A673 (cell line): ENCODE data around the gene MRM2. TPM values are rescaled to one million over a fixed set of nuclear protein-coding genes. Genes with fewer than 3 reads are reported as not detected.

Experiments
- BruUV-seq: library from RNA; stranded (reverse); fragments of 400-500 nt; replicated peaks from 2 replicates; lab custom pipeline; 2021; lab: Mats Ljungman, UMichigan
- CTCF ChIA-PET: fragments of 300-600 bp; sonication (Branson Sonifier 250); formaldehyde crosslinking; loops from one replicate; lab custom pipeline; 2022; ENCODE audit warnings: antibody characterized with exemption; lab: Charles Lee
- POLR2A ChIA-PET: fragments of 300-600 bp; sonication (Branson Sonifier 250); formaldehyde crosslinking; loops from one replicate; lab custom pipeline; 2022; ENCODE audit warnings: antibody characterized with exemption; ENCODE audit not compliant: low non-redundant PET; lab: Charles Lee
- DNase-seq: peaks from one replicate; pipeline ENCODE4 v3.0.0-alpha.2; 2015; ENCODE audit warnings: low spot score
- H3K27ac ChIP-seq: fragments of 200-600 bp; sonication (generic); 2 replicates; pipeline ENCODE4 v1.5.1; 2016; ENCODE audit warnings: mixed run types, low read depth, mild to moderate bottlenecking, mixed read lengths, antibody characterized with exemption, low read length; ENCODE audit not compliant: poor library complexity, severe bottlenecking
- H3K27me3 ChIP-seq: fragments of 200-600 bp; sonication (generic); replicated peaks from 2 replicates; pipeline ENCODE4 v1.6.1; 2017; ENCODE audit warnings: mixed run types, low read depth, mild to moderate bottlenecking, mixed read lengths, antibody characterized with exemption, low read length; ENCODE audit not compliant: insufficient read depth, poor library complexity
- H3K36me3 ChIP-seq: fragments of 200-600 bp; sonication (generic); 2 replicates; pipeline ENCODE4 v1.6.1; 2016; ENCODE audit warnings: mixed run types, mild to moderate bottlenecking, mixed read lengths, antibody characterized with exemption, low read length; ENCODE audit not compliant: insufficient read depth, poor library complexity, severe bottlenecking
- H3K4me1 ChIP-seq: fragments of 200-600 bp; sonication (generic); 2 replicates; pipeline ENCODE4 v1.6.1; 2017; ENCODE audit warnings: mixed run types, mild to moderate bottlenecking, mixed read lengths, antibody characterized with exemption, low read length; ENCODE audit not compliant: insufficient read depth, poor library complexity, severe bottlenecking
- H3K4me3 ChIP-seq: fragments of 200-600 bp; sonication (generic); 2 replicates; pipeline ENCODE4 v1.5.1; 2016; ENCODE audit warnings: low read depth, mixed run types, mild to moderate bottlenecking, mixed read lengths, low read length; ENCODE audit not compliant: poor library complexity, severe bottlenecking
- H3K9me3 ChIP-seq: fragments of 200-600 bp; sonication (generic); 2 replicates; pipeline ENCODE4 v1.6.1; 2016; ENCODE audit warnings: mixed run types, low read depth, mild to moderate bottlenecking, mixed read lengths, antibody characterized with exemption, low read length; ENCODE audit not compliant: poor library complexity, severe bottlenecking
- EZH2 ChIP-seq: fragments of 200-600 bp; sonication (generic); IDR thresholded peaks from 2 replicates; pipeline ENCODE4 v1.6.1; 2017; ENCODE audit warnings: borderline replicate concordance, low read depth, mild to moderate bottlenecking, mixed read lengths, antibody characterized with exemption, low read length; ENCODE audit not compliant: poor library complexity, severe bottlenecking
- intact Hi-C: fragments of 100-400 bp; cut with micrococcal nuclease; formaldehyde crosslinking; loops from one replicate; pipeline ENCODE4 v1.10.0; 2022; ENCODE audit not compliant: unreplicated experiment
- total RNA-seq: library from RNA; stranded (reverse); gene quantifications from 2 replicates; pipeline ENCODE4 v1.2.3, GENCODE V29; 2021
- TF ChIP-seq, protein P1 (sequence below): fragments of 300-800, 200-600 bp; sonication (generic); conservative IDR thresholded peaks from 2 replicates; pipeline ENCODE4 v1.5.1; 2017; ENCODE audit warnings: low read depth, mild to moderate bottlenecking, antibody characterized with exemption, low read length, moderate library complexity, mixed read lengths

MRM2 gene
- total RNA-seq, 1 experiment from 2014 or later, result 50.4 TPM

DNA sequence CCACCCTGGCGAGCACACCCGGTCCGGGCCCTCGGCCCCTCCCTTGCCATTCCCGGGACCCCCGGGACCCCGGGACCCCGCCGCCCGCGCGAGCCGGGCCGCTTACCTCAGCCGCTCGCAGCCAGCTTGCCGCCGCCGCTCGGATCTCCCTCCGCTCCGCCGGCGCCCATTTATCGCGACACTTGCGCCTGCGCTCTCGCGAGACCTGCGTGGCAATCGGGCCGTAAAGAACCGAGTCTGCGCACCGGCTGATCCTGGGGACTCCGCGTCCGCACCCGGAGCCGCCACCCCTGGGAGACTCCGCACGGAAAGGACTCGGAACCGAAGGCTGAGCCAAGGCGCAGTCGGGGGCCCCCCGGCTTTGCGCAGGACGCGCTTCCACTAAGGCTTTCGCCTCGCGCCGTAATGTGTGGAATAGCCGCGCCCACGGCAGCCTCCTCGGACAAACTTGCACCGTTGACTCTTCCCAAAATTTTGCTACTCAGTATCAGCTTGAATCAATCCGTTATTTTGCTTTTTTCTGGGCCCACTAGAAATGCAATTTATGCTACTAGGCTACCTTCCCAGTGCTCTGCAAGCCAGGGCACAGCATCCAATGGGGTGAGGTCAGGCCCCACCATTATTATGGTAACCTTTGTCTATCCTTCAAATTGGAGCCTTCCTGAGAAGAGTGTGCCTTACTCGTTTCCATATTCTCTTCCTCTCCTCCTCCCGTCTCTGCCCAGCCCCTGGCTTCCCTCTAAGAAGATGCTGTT lies 9.1 kb downstream of the MRM2 start, which contains the start of gene MAD1L1:
Gene MAD1L1 (minus strand): TSS at position 180 of the 755 bp plus-strand sequence. CDS start 2,812 bp downstream, outside the sequence.
- peak; percentile 95 for DNase-seq
- intact Hi-C loops, result no loop called here
- Histone ChIP-seq H3K27ac (peak within 1 kb of the TSS; percentile 89), H3K4me3 (peak within 1 kb of the TSS; percentile 97), H3K9me3 (no peaks in the 10 kb centered on the region), H3K36me3 (peaks cover 46% of the 10 kb centered on the region), H3K4me1 (peaks cover 4% of the 10 kb centered on the region), H3K27me3 (no peaks in the 10 kb centered on the region)
- ChIA-PET POLR2A (no interaction called here), CTCF (interaction anchor here (0.6 kb wide), 1 partner anchor 16 kb away, joined by 4 read pairs; no protein-coding TSS in a partner anchor)
- TF ChIP-seq, protein P1, sequence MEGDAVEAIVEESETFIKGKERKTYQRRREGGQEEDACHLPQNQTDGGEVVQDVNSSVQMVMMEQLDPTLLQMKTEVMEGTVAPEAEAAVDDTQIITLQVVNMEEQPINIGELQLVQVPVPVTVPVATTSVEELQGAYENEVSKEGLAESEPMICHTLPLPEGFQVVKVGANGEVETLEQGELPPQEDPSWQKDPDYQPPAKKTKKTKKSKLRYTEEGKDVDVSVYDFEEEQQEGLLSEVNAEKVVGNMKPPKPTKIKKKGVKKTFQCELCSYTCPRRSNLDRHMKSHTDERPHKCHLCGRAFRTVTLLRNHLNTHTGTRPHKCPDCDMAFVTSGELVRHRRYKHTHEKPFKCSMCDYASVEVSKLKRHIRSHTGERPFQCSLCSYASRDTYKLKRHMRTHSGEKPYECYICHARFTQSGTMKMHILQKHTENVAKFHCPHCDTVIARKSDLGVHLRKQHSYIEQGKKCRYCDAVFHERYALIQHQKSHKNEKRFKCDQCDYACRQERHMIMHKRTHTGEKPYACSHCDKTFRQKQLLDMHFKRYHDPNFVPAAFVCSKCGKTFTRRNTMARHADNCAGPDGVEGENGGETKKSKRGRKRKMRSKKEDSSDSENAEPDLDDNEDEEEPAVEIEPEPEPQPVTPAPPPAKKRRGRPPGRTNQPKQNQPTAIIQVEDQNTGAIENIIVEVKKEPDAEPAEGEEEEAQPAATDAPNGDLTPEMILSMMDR, result no peak
- BruUV-seq, result no TSS peak

DNA sequence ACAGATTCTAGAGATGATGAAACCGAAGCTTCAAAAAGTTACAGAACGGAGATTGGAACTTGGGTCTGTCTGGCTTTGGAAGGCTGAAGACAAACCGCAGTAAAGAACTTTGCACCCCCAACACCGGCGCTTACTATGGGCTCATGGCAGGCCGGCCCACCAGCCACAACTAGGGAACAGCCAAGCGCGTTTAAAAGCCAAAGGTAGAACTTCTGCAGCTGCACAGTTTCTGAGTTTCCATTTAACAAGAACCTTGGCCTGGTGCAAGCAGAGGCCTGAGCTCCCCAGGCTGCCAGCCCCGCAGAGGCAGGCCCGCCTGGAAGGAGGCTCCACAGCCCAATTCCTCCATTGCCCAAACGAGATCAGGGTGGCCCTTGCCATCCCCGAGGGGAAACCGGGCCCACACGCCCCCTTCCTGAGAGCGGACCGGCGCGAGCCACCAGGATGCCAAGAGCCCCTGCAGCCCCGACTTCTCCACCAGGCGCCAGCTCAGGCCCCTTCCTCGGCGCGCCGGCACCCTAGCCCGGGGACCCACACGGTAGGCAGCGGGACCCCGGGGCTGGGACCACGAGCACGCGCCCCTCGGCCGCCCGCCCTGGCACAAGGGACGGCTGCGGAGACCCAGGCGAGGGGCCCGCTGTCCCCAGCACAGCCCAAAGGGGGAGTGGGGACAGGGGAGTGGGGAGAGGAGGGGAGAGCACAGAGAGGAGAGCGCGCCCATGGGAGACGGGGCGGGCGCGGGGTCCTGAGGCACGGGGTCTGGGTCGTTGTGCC lies 9.8 kb downstream of the MRM2 start:
- Histone ChIP-seq H3K9me3 (no peaks in the 10 kb centered on the region), H3K27ac (peak overlapping the region; percentile 89), H3K36me3 (peaks cover 40% of the 10 kb centered on the region), H3K27me3 (no peaks in the 10 kb centered on the region), H3K4me3 (peak overlapping the region; percentile 97), H3K4me1 (peaks cover 4% of the 10 kb centered on the region)
- ChIA-PET POLR2A (no interaction called here), CTCF (interaction anchor here (0.6 kb wide), 1 partner anchor 16 kb away, joined by 4 read pairs; no protein-coding TSS in a partner anchor)
- no peak for TF ChIP-seq EZH2
- TF ChIP-seq, protein P1, result no peak
- intact Hi-C loops, result no loop called here
- peak; percentile 31 for DNase-seq
- no TSS peak for BruUV-seq

DNA sequence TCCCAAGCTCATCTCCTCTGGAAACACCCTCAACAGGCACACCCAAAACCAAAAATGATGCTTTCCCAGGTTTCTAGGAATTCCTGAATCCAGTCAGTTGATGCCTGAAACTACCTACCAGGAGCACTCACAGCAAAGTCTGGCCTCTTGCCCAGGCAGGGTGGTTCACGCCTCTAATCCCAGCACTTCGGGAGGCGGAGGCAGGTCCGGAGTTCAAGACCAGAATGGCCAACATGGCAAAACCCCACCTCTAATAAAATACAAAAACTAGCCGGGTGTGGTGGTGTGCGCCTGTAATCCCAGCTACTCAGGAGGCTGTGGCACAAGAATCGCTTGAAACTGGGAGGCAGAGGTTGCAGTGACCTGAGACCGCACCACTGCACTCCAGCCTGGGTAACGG lies 11.1 kb downstream of the MRM2 start:
- intact Hi-C loops, result no loop called here
- no peak overlapping the region for H3K27ac ChIP-seq
- no peak for TF ChIP-seq EZH2
- TF ChIP-seq, protein P1, result no peak
- H3K36me3 ChIP-seq, result peaks cover 35% of the 10 kb centered on the region
- no peak for DNase-seq
- no TSS peak for BruUV-seq
- ChIA-PET POLR2A (no interaction called here), CTCF (no interaction called here)
- H3K4me3 ChIP-seq, result no peak overlapping the region
- peaks cover 4% of the 10 kb centered on the region for H3K4me1 ChIP-seq
- H3K27me3 ChIP-seq, result no peaks in the 10 kb centered on the region
- H3K9me3 ChIP-seq, result no peaks in the 10 kb centered on the region
